GM06990 (cell line): ENCODE results near the gene GRHL1.

ENCODE experiments used
- DNase-seq: peaks from one replicate; pipeline ENCODE4 v3.0.0-alpha.2; 2011; ENCODE audit not compliant: insufficient read length; ENCODE audit errors: extremely low read depth
- H3K27me3 ChIP-seq: replicated peaks from 2 replicates; pipeline ENCODE4 v1.6.0; 2011; ENCODE audit warnings: low read length; ENCODE audit not compliant: control insufficient read depth, insufficient read depth
- H3K36me3 ChIP-seq: 2 replicates; pipeline ENCODE4 v1.5.1; 2011; ENCODE audit warnings: low read length; ENCODE audit not compliant: control insufficient read depth, insufficient read depth
- H3K4me3 ChIP-seq: replicated peaks from 2 replicates; pipeline ENCODE4 v1.5.1; 2011; ENCODE audit warnings: low read depth, mild to moderate bottlenecking, control low read depth, low read length
- TF ChIP-seq, protein P1 (sequence below): IDR thresholded peaks from 2 replicates; pipeline ENCODE4 v1.5.1; 2011; ENCODE audit warnings: low read length, control low read depth, mild to moderate bottlenecking, inconsistent platforms; ENCODE audit not compliant: insufficient read depth, poor library complexity, severe bottlenecking

GRHL1 gene

DNA sequence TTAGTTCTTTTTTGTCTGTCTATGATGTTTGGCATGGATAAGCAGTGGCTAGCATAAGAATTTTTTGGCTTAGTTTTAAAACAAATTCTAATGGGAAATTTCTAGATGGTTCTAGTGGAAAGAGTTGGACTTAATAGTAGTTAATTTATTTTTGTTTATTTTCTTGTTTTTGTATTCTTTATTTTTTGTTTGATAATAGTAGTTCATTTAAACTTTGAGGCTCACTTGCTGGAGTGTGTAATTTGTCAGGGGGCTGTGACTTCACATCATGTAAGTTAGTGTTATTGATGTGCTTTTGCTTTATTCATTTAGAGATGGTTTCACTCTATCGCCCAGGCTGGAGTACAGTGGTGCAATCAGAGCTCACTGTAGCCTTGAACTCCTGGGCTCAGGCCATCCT, 48.2 kb downstream of the GRHL1 start:
- no peak for DNase-seq
- Histone ChIP-seq H3K27me3 (no peaks in the 10 kb centered on the region), H3K36me3 (no peaks in the 10 kb centered on the region; the same call in 1 of the 2 replicates), H3K4me3 (no peak overlapping the region)
- TF ChIP-seq, protein P1, sequence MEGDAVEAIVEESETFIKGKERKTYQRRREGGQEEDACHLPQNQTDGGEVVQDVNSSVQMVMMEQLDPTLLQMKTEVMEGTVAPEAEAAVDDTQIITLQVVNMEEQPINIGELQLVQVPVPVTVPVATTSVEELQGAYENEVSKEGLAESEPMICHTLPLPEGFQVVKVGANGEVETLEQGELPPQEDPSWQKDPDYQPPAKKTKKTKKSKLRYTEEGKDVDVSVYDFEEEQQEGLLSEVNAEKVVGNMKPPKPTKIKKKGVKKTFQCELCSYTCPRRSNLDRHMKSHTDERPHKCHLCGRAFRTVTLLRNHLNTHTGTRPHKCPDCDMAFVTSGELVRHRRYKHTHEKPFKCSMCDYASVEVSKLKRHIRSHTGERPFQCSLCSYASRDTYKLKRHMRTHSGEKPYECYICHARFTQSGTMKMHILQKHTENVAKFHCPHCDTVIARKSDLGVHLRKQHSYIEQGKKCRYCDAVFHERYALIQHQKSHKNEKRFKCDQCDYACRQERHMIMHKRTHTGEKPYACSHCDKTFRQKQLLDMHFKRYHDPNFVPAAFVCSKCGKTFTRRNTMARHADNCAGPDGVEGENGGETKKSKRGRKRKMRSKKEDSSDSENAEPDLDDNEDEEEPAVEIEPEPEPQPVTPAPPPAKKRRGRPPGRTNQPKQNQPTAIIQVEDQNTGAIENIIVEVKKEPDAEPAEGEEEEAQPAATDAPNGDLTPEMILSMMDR, result no peak

DNA sequence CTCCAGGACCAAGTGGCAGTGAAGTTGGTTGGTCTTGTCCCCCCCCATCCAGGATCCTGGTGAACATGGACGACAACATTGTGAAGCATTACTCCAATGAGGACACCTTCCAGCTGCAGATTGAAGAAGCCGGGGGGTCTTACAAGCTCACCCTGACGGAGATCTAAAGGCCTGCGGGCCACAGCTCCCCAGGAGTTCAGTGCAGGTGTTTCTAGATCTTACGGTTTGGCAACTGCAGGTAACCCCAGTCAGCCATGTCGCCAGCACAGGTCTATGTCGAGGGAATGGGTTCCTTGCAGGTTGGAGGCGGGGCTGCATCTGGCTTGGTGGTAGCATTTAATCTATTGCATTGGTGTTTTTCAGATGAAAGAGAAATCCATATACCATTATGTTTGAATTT, 49.0 kb downstream of the GRHL1 start:
- TF ChIP-seq, protein P1, result no peak
- no peak for DNase-seq

DNA sequence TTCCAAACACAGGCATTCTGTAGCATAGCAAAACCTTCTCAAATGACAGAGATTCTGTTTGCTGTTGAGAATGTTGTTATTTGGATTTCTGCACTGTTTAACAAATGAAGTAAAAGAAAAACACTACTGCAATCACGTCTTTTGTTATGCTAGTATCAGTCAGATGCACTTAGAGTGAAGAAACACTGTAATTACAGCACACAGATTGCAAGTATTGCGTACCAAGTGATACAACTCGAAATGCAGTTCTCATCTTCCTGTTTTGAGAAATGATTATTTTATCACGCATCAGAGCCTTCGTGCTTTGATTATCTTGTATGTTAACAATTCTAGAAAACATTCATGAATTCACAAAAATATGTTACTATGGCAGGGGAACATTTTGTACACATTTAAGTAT, 50.1 kb downstream of the GRHL1 start:
- TF ChIP-seq, protein P1, result no peak
- Histone ChIP-seq H3K36me3 (no peaks in the 10 kb centered on the region; the same call in 1 of the 2 replicates), H3K4me3 (no peak overlapping the region), H3K27me3 (no peaks in the 10 kb centered on the region)
- DNase-seq, result no peak

More for the DNA sequence above, 49.0 kb downstream of the GRHL1 start:
- Histone ChIP-seq H3K27me3 (no peaks in the 10 kb centered on the region), H3K4me3 (no peak overlapping the region), H3K36me3 (no peaks in the 10 kb centered on the region; the same call in 1 of the 2 replicates)

DNA sequence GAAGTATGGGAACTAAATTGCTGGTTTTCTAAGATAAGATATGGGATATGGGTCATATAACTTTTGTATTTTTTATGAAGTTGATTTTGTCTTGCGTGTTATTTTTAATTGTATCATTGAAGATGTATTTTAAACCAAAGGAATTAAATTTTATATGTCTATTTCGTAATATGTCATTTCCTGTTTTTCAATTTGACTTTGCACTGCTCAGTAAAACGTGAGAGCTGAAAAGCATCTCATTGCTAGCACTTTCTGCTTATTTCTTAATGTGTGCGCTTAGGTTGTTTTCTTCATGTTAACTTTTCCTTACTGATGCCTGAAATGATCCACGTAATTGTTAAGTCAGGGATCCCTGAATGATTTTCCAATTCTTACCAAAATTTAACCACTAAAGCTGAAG, 50.6 kb downstream of the GRHL1 start:
- H3K36me3 ChIP-seq, result no peaks in the 10 kb centered on the region; the same call in 1 of the 2 replicates
- no peaks in the 10 kb centered on the region for H3K27me3 ChIP-seq
- DNase-seq, result no peak
- no peak overlapping the region for H3K4me3 ChIP-seq
- TF ChIP-seq, protein P1, result no peak

DNA sequence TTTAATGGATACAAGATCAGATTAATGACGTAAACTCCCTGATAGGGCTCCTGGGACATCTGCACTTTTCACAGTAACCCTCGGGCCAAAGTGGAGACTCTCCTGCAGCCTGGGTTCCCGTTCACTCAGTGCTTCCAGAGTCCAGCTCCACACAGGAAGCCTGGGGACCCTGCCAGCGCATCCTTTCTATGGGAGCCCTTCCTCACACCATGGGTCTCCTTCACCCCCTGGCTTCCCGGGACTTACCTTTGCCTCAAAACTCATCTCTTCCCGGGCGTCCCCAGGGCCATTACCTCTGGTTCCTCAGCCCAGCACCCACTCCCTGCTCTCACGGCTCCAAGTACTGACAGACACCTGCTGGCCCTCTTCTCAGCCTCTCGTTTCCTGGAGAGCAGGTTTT, 51.2 kb downstream of the GRHL1 start:
- TF ChIP-seq, protein P1, result no peak
- DNase-seq, result no peak

More for the DNA sequence above, 51.2 kb downstream of the GRHL1 start:
- no peaks in the 10 kb centered on the region for H3K27me3 ChIP-seq
- H3K36me3 ChIP-seq, result no peaks in the 10 kb centered on the region; the same call in 1 of the 2 replicates
- H3K4me3 ChIP-seq, result no peak overlapping the region
